Left cardiac atrium (tissue), 4 donors: ENCODE results near the gene KDM6B. TPM values are rescaled to one million over a fixed set of nuclear protein-coding genes. Genes with fewer than 3 reads are reported as not detected.

ENCODE experiments used
- ATAC-seq, 2 donors: fragments of 200-7000 bp; cut with Tn5 transposase; one replicate each; pipeline ENCODE4 v1.9.1; 2020; ENCODE audit warnings: mild to moderate bottlenecking in 2 of 2, moderate library complexity in 2 of 2
- DNase-seq: peaks from one replicate; pipeline ENCODE4 v3.0.0-alpha.2; 2020
- intact Hi-C, 2 donors: fragments of 100-400 bp; cut with DNase I; formaldehyde crosslinking; loops; one replicate each; pipeline versions ENCODE4 v1.14.1 to v1.15.1; 2022 to 2023
- total RNA-seq, 2 donors: library from RNA; stranded (reverse); fragmentation: NEBNext Ultra II Directional; extraction: Animal tissue kit (Norgen Biotek cat#: 25700); gene quantifications; one replicate each; pipeline ENCODE4 v1.2.1, GENCODE V29; 2021
- donor health status: DM: no; HTN: yes; CAD: no.
- donor health status: DM: no; HTN: yes; CAD: no; lungs with severe emphysema.
- donor health status: DM: yes; HTN: yes; CAD: no.
- donor health status: Dilated cardiomyopathy.

Gene KDM6B
- total RNA-seq, 2 donors from 2014 or later: 24.2 to 31.7 TPM

DNA sequence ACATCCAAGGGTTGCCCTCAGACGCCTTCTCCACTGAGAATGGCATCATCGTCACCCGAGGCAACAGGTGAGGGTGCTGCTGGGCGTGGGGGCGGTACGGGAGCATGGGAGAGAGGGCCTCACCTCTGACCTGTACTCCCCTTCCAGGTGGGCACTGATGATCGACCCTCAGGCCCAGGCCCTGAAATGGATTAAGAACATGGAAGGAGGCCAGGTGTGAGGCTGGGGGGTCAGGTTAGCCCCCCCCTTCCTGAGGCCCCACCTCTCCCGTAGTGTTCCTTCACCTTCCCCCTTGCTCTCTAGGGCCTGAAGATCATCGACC is 16.4 kb upstream of the KDM6B start:
- DNase-seq (no peak), ATAC-seq (no peak)
- intact Hi-C loops: loop anchor here in 1 of 2 donors (10.0 kb wide), 1 partner anchor 163 kb away; the partner anchor contains the start of gene ATP1B2

DNA sequence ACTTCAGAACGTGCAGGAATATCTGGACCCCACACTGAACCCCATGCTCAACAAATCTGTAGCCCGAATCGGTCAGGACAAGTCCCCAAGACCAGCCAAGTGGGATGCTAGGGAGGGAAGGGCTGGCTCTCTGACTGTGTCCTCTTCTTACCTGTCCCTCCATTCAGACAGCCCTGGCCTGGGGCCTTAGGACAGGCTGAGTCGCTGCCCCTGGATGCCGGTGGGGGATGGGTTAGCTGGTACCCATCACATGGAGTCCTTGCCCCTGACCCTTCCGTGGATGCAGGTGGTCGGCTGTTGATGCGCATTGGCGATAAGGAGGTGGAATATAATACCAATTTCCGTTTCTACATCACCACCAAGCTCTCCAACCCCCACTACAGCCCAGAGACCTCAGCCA is 16.0 kb upstream of the KDM6B start:
- DNase-seq (no peak), ATAC-seq (no peak)
- intact Hi-C loops: loop anchor here in 1 of 2 donors (10.0 kb wide), 1 partner anchor 163 kb away; the partner anchor contains the start of gene ATP1B2

- ATAC-seq (no peak), DNase-seq (no peak)
- intact Hi-C loops: loop anchor here in 1 of 2 donors (10.0 kb wide), 1 partner anchor 164 kb away; the partner anchor contains the start of gene ATP1B2
Observed at GRCh38 chr17:7818746-7819645, 15.0 kb upstream of the KDM6B start.

DNA sequence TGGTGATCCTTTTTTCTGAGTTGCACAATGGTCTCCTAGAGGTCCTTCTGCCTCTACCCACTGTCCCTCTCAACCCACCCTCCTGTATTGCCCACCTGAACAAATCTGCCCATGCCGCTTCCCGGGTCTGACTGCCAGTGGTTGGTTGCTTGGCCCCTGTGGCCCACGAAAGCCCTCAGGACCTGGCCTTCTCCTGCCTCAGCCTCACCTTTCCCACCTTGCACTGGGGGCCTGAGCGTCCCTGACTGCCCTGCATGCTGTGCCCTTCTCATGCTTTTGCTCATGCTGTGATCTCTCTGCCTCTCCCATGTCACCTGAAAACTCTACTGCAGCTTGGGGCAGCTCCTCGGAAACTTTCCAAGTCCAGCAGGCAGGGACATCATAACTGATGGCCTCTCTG is 13.8 kb upstream of the KDM6B start:
- DNase-seq (no peak), ATAC-seq (no peak)
- intact Hi-C loops: loop anchor here (5.0 to 10.0 kb wide), 4 partner anchors 37 to 235 kb away; partner anchors contain the start of genes CYB5D1 (in 1 of the 2), NAA38 (in 1 of the 2) and TMEM88 (in 1 of the 2)

DNA sequence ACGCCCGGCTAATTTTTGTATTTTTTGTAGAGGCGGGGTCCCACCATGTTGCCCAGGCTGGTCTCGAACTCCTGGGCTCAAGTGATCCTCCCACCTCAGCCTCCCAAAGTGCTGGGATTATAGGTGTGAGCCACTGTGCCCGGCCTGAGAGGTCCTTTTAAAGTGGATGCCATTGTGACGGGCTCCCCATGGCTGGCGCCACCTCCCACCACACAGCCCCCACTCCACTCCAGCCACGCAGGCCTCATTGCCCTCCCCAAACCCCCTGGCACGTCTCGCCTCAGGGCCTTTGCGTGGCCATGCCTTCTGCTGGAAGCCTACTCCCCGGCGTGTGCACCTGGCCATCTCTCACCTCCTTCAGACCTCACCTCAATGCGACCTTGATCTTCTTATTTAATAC is 11.9 kb upstream of the KDM6B start:
- intact Hi-C loops: loop anchor here (2.0 to 10.0 kb wide), 5 partner anchors 35 to 233 kb away; partner anchors contain the start of genes CYB5D1 (in 1 of the 2), NAA38 (in 1 of the 2) and TMEM88 (in 1 of the 2)
- ATAC-seq (no peak), DNase-seq (no peak)

- intact Hi-C loops: loop anchor here (2.0 to 10.0 kb wide), 6 partner anchors 29 to 231 kb away; partner anchors contain the start of genes CYB5D1 (in 1 of the 2), NAA38 (in 1 of the 2) and TMEM88 (in 1 of the 2)
Observed at GRCh38 chr17:7823581-7824001, 10.4 kb upstream of the KDM6B start.

DNA sequence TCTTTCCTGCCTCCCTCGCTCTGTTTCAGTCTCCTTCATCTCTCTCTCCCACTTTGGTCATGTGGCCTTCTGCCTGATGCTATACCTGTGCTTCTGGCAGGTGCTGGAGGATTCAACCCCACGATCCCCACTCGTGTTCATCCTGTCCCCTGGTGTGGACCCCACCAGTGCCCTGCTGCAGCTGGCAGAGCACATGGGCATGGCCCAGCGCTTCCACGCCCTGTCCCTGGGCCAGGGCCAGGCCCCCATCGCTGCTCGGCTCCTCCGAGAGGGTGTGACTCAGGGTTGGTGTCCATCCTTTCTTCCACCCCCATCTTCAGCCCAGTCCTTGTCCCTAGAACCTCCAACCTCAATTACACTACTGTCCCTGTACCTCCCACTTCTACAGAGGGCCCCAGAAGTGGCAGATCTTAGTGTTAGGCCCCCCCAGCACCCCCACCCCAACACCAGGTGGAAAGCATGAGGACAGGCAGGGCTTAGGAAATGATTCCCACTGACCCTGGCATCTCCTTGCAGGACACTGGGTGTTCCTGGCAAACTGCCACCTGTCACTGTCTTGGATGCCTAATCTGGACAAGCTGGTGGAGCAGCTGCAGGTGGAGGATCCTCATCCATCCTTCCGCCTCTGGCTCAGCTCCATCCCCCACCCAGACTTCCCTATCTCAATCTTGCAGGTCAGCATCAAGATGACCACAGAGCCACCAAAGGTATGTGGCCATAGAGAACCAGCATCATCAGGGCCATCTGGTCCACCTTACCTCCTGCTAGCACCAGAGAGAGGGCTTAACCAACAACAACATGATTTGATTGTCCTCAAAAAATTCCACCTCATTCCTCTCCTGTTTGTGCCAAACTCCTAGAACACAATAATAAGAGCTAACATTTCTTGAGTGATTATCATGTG is 9.7 kb upstream of the KDM6B start:
- no peak for DNase-seq
- intact Hi-C loops: loop anchor here (2.0 to 10.0 kb wide), 5 partner anchors 29 to 231 kb away; partner anchors contain the start of genes CYB5D1 (in 1 of the 2), NAA38 (in 1 of the 2) and TMEM88 (in 1 of the 2)
- ATAC-seq: no peak

More at GRCh38 chr17:7823581-7824001, 10.4 kb upstream of the KDM6B start:
- ATAC-seq (no peak), DNase-seq (no peak)

GRCh38 chr17:7825206-7825990 is 8.6 kb upstream of the KDM6B start:
- intact Hi-C loops: loop anchor here (2.0 to 10.0 kb wide), 3 partner anchors 27 to 229 kb away; no protein-coding TSS in a partner anchor
- no peak for DNase-seq
- ATAC-seq: peak; percentile 53 to 57

DNA sequence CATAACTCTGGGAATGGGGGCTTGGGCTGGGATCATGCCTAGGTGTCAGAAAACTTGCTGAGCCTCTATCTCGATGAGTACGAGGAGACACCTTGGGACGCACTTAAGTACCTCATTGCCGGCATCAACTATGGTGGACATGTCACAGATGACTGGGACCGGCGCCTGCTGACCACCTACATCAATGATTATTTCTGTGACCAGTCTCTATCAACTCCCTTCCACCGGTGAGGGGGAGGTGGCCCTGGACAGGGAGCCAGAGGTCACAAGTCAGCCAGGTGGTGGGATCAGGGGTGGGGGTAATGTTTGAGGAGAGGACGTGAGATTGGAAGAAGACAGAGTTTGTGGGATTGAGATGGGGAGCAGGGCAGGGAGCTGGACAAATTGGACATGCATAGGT is 3.4 kb upstream of the KDM6B start:
- no peak for DNase-seq
- ATAC-seq: no peak
- intact Hi-C loops: no loop called here

DNA sequence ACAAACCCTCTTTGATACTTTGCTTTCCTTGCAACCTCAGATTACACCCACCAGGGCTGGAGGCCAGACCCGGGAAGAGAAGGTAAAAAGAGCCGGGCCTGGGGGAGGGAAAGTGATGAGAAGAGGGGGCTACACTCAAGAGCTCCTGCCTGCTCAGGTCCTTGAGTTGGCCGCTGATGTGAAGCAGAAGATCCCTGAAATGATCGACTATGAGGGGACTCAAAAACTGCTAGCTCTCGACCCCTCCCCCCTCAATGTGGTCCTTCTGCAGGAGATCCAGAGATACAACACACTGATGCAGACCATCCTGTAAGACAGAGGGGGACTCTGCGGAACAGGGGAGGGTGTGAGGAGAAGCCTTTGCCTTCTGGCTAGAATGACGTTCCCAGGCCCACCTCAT is 2.8 kb upstream of the KDM6B start:
- DNase-seq: no peak
- no peak for ATAC-seq
- intact Hi-C loops: no loop called here

DNA sequence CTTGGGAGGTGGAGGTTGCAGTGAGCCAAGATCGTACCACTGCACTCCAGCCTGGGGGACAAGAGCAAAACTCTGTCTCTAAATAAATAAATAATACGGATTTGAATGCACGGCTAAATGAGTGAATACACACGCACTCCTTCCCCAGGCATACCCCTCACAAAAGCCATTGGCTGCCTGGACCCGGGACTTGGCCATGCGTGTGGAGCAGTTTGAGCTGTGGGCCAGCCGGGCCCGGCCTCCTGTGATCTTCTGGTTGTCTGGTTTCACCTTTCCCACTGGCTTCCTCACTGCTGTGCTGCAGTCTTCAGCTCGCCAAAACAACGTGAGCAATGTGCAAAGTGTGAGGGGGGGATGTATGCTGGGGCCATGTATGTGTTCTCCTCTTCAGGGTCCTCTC is 1.6 kb upstream of the KDM6B start:
- DNase-seq: no peak
- intact Hi-C loops: no loop called here
- ATAC-seq: no peak

GRCh38 chr17:7833011-7833794 is 814 bp upstream of the KDM6B start:
- intact Hi-C loops: no loop called here
- no peak for ATAC-seq
- DNase-seq: no peak

DNA sequence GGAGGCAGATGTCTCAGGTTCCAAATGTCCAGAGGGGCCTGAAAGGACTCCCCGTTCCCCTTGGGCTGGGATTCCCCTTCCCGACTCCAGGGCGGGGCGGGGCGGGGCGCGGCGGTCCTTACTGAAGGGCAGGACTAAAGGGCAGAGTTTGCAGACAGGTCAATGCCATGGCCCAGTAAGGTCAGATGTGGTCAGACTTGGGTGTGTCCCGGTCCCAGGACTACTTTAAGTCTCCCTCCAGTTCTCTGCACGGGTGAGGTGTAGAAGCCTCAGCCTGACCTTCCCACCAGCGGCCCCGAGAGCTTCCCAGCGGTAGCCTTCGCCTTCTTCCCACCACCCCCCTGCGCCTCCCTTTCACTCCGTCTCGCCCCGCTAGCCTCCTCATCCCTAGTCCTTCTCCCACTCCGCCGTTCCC is 532 bp downstream of the KDM6B start:
- DNase-seq: peak; percentile 75
- intact Hi-C loops: no loop called here
- peak; percentile 8 to 25 for ATAC-seq

DNA sequence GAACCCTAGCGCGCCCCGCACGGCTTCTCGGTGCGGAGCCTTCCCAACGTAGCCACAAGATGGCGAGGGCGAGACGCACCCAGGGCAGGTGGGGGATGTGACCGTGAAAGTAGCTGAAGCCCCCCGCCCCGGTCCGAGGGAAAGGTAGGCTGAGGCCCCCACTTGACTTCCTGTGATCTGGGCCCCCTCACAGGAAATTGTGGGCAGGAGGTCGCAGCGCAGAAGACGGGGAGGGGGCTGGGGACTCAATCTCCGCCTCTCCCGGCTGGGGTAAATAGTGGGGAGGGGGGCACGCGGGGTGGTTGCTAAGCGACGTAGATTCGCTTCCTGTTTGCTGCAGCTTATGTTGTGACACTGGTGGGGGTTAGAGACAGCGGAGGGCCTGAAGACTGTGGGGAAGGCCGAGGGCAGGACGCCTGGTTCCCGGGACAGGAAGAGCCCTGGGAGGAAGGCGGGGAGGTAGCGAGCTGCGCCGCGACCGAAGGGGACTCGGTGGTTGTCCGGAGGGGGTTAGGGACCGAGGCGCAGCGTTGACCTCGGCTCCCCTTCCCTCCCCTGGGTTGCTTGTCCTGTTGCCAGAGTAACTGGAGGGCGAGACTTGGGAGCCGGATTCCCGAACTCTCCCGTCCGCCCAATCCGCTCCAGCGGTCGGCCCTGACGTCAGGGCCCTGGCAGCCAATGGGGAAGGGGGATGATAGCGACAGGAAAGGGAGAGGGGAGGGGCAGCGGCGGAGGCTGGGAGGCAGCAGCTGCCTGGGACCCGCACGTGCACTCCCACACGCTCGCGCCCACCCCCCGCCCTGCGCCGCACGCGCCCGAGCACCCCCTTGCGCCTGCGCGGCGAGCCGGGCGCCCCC is 1.2 kb downstream of the KDM6B start:
- ATAC-seq (peak; percentile 77 to 82), DNase-seq (peak; percentile 98)
- intact Hi-C loops: no loop called here

GRCh38 chr17:7835814-7836595 is 2.0 kb downstream of the KDM6B start:
- DNase-seq (peak; percentile 84), ATAC-seq (peak; percentile 39 to 55)
- intact Hi-C loops: no loop called here
